ENCODE measurements around the gene EMID1. TPM values are rescaled to one million over a fixed set of nuclear protein-coding genes. Genes with fewer than 3 reads are reported as not detected.

EMID1 gene
- polyA plus RNA-seq = 1 to 10 TPM; 1.3 to 5.9 (median 4.4) TPM

- WGBS, 3 donors = 1 to 2% (median 1%) methylated on average over 30 to 90 of the region's 90 CpGs
- no peak within 1 kb of the TSS for H3K27ac ChIP-seq (ENCODE audit: low read depth, low read length)
Measured at GRCh38 chr22:29205594-29206371, at the start of gene EMID1. Gene EMID1, plus strand, starts transcription at chr22:29205896. Its CDS starts 143 bp downstream, at chr22:29206039.

GRCh38 chr22:29155966-29156365 is 49.7 kb upstream of the EMID1 start:
- WGBS, 3 donors = 96 to 100% (median 100%) methylated on average over 1 of the region's 1 CpG

GRCh38 chr22:29156507-29156906 is 49.2 kb upstream of the EMID1 start:
- H3K27ac ChIP-seq (ENCODE audit: low read depth, low read length) = no peak overlapping the region
- 67 to 83% (median 69%) methylated on average over 9 of the region's 9 CpGs for WGBS, 3 donors

More at GRCh38 chr22:29155966-29156365, 49.7 kb upstream of the EMID1 start:
- no peak overlapping the region for H3K27ac ChIP-seq (ENCODE audit: low read depth, low read length)

- H3K27ac ChIP-seq (ENCODE audit: low read depth, low read length) = no peak overlapping the region
- 93 to 94% (median 94%) methylated on average over 11 of the region's 11 CpGs for WGBS, 3 donors
Measured at GRCh38 chr22:29157759-29158535, 47.7 kb upstream of the EMID1 start.

GRCh38 chr22:29158546-29158945 is 47.1 kb upstream of the EMID1 start:
- no peak overlapping the region for H3K27ac ChIP-seq (ENCODE audit: low read depth, low read length)
- 83 to 97% (median 86%) methylated on average over 5 of the region's 5 CpGs for WGBS, 3 donors

GRCh38 chr22:29163808-29164207 is 41.9 kb upstream of the EMID1 start:
- 92 to 95% (median 93%) methylated on average over 13 of the region's 13 CpGs for WGBS, 3 donors
- H3K27ac ChIP-seq (ENCODE audit: low read depth, low read length) = no peak overlapping the region

GRCh38 chr22:29165321-29166060 is 40.2 kb upstream of the EMID1 start:
- WGBS, 3 donors = 80 to 88% (median 81%) methylated on average over 11 of the region's 11 CpGs
- no peak overlapping the region for H3K27ac ChIP-seq (ENCODE audit: low read depth, low read length)

GRCh38 chr22:29166180-29166579 is 39.5 kb upstream of the EMID1 start:
- no peak overlapping the region for H3K27ac ChIP-seq (ENCODE audit: low read depth, low read length)
- 79 to 85% (median 80%) methylated on average over 6 of the region's 6 CpGs for WGBS, 3 donors

- 59 to 82% (median 63%) methylated on average over 22 of the region's 22 CpGs for WGBS, 3 donors
- no peak overlapping the region for H3K27ac ChIP-seq (ENCODE audit: low read depth, low read length)
Measured at GRCh38 chr22:29167032-29167911, 38.4 kb upstream of the EMID1 start.

GRCh38 chr22:29171721-29172120 is 34.0 kb upstream of the EMID1 start:
- WGBS, 3 donors = 81 to 90% (median 81%) methylated on average over 10 of the region's 10 CpGs
- no peak overlapping the region for H3K27ac ChIP-seq (ENCODE audit: low read depth, low read length)

- no peak overlapping the region for H3K27ac ChIP-seq (ENCODE audit: low read depth, low read length)
- 91 to 93% (median 92%) methylated on average over 6 of the region's 6 CpGs for WGBS, 3 donors
Measured at GRCh38 chr22:29172216-29172615, 33.5 kb upstream of the EMID1 start.

- 84 to 89% (median 86%) methylated on average over 1 of the region's 1 CpG for WGBS, 3 donors
- H3K27ac ChIP-seq (ENCODE audit: low read depth, low read length) = no peak overlapping the region
Measured at GRCh38 chr22:29175312-29175835, 30.3 kb upstream of the EMID1 start.

- H3K27ac ChIP-seq (ENCODE audit: low read depth, low read length) = no peak overlapping the region
- 89 to 93% (median 92%) methylated on average over 19 of the region's 19 CpGs for WGBS, 3 donors
Measured at GRCh38 chr22:29183971-29184848, 21.5 kb upstream of the EMID1 start.

- H3K27ac ChIP-seq (ENCODE audit: low read depth, low read length) = no peak overlapping the region
- 83 to 85% (median 85%) methylated on average over 12 of the region's 12 CpGs for WGBS, 3 donors
Measured at GRCh38 chr22:29184849-29185490, 20.7 kb upstream of the EMID1 start.

- H3K27ac ChIP-seq (ENCODE audit: low read depth, low read length) = no peak overlapping the region
- WGBS, 3 donors = 97 to 100% (median 100%) methylated on average over 1 of the region's 1 CpG
Measured at GRCh38 chr22:29186302-29186701, 19.4 kb upstream of the EMID1 start.

- H3K27ac ChIP-seq (ENCODE audit: low read depth, low read length) = no peak overlapping the region
- 83 to 87% (median 87%) methylated on average over 7 of the region's 7 CpGs for WGBS, 3 donors
Measured at GRCh38 chr22:29187831-29188230, 17.9 kb upstream of the EMID1 start.

Measured in adipose tissue (tissue), 3 donors.